ENCODE measurements around the gene CEP104.
A peak's percentile ranks its signal among the peaks of the same experiment; 100 is the strongest.

Gene CEP104

GRCh38 chr1:3886691-3887090 lies 29.7 kb upstream of the CEP104 start:
- peaks cover 35% of the 10 kb centered on the region for H3K36me3 Mint-ChIP-seq
- no peak overlapping the region for H3K4me3 Mint-ChIP-seq
- peaks cover 19% of the 10 kb centered on the region for H3K4me1 Mint-ChIP-seq
- peak overlapping the region; percentile 65 for H3K27ac Mint-ChIP-seq
- H3K27me3 Mint-ChIP-seq, result no peaks in the 10 kb centered on the region
- DNase-seq, result no peak
- CTCF ChIA-PET, result no interaction called here
- H3K9me3 Mint-ChIP-seq, result no peaks in the 10 kb centered on the region

- no peaks in the 10 kb centered on the region for H3K9me3 Mint-ChIP-seq
- peaks cover 18% of the 10 kb centered on the region for H3K4me1 Mint-ChIP-seq
- H3K27ac Mint-ChIP-seq, result peak overlapping the region; percentile 65
- H3K36me3 Mint-ChIP-seq, result peaks cover 33% of the 10 kb centered on the region
- DNase-seq, result no peak
- H3K4me3 Mint-ChIP-seq, result no peak overlapping the region
- CTCF ChIA-PET, result no interaction called here
- H3K27me3 Mint-ChIP-seq, result no peaks in the 10 kb centered on the region
These were observed 29.2 kb upstream of the CEP104 start for GRCh38 chr1:3886106-3886670.

- no peaks in the 10 kb centered on the region for H3K27me3 Mint-ChIP-seq
- CTCF ChIA-PET, result no interaction called here
- H3K36me3 Mint-ChIP-seq, result peaks cover 31% of the 10 kb centered on the region
- no peaks in the 10 kb centered on the region for H3K9me3 Mint-ChIP-seq
- H3K4me1 Mint-ChIP-seq, result peaks cover 13% of the 10 kb centered on the region
- no peak for DNase-seq
- H3K4me3 Mint-ChIP-seq, result no peak overlapping the region
- H3K27ac Mint-ChIP-seq, result no peak overlapping the region
These were observed 28.6 kb upstream of the CEP104 start for GRCh38 chr1:3885611-3886010.

- DNase-seq, result no peak
- CTCF ChIA-PET, result interaction anchor here (0.7 kb wide), 1 partner anchor 1619 kb away, joined by 3 read pairs; no protein-coding TSS in a partner anchor
- Mint-ChIP-seq H3K27me3 (no peaks in the 10 kb centered on the region), H3K9me3 (no peaks in the 10 kb centered on the region), H3K4me1 (peaks cover 7% of the 10 kb centered on the region), H3K36me3 (peaks cover 28% of the 10 kb centered on the region), H3K4me3 (no peak overlapping the region), H3K27ac (no peak overlapping the region)
These were observed 28.0 kb upstream of the CEP104 start for GRCh38 chr1:3884966-3885365.

GRCh38 chr1:3883194-3883925 lies 26.3 kb upstream of the CEP104 start:
- Mint-ChIP-seq H3K27ac (peak overlapping the region; percentile 1), H3K27me3 (no peaks in the 10 kb centered on the region), H3K36me3 (peaks cover 36% of the 10 kb centered on the region), H3K9me3 (peaks cover 4% of the 10 kb centered on the region), H3K4me1 (peaks cover 3% of the 10 kb centered on the region), H3K4me3 (no peak overlapping the region)
- CTCF ChIA-PET, result interaction anchor here (0.5 kb wide), 1 partner anchor 23 kb away, joined by 3 read pairs; no protein-coding TSS in a partner anchor
- DNase-seq, result no peak

GRCh38 chr1:3881193-3881480 lies 24.1 kb upstream of the CEP104 start:
- CTCF ChIA-PET, result no interaction called here
- H3K4me3 Mint-ChIP-seq, result no peak overlapping the region
- no peak for DNase-seq
- H3K9me3 Mint-ChIP-seq, result peaks cover 4% of the 10 kb centered on the region
- peaks cover 3% of the 10 kb centered on the region for H3K4me1 Mint-ChIP-seq
- H3K27ac Mint-ChIP-seq, result peak overlapping the region; percentile 52
- no peaks in the 10 kb centered on the region for H3K27me3 Mint-ChIP-seq
- peaks cover 27% of the 10 kb centered on the region for H3K36me3 Mint-ChIP-seq

- DNase-seq, result no peak
- no peak overlapping the region for H3K4me3 Mint-ChIP-seq
- CTCF ChIA-PET, result no interaction called here
- H3K4me1 Mint-ChIP-seq, result peaks cover 3% of the 10 kb centered on the region
- peaks cover 31% of the 10 kb centered on the region for H3K36me3 Mint-ChIP-seq
- no peaks in the 10 kb centered on the region for H3K27me3 Mint-ChIP-seq
- peaks cover 4% of the 10 kb centered on the region for H3K9me3 Mint-ChIP-seq
- H3K27ac Mint-ChIP-seq, result no peak overlapping the region
These were observed 23.6 kb upstream of the CEP104 start for GRCh38 chr1:3880429-3881192.

- H3K27ac Mint-ChIP-seq, result no peak overlapping the region
- CTCF ChIA-PET, result no interaction called here
- H3K4me1 Mint-ChIP-seq, result peaks cover 3% of the 10 kb centered on the region
- H3K36me3 Mint-ChIP-seq, result peaks cover 35% of the 10 kb centered on the region
- DNase-seq, result no peak
- no peak overlapping the region for H3K4me3 Mint-ChIP-seq
- no peaks in the 10 kb centered on the region for H3K27me3 Mint-ChIP-seq
- H3K9me3 Mint-ChIP-seq, result peaks cover 4% of the 10 kb centered on the region
These were observed 22.9 kb upstream of the CEP104 start for GRCh38 chr1:3879787-3880428.

GRCh38 chr1:3879099-3879498 lies 22.1 kb upstream of the CEP104 start:
- CTCF ChIA-PET, result no interaction called here
- H3K9me3 Mint-ChIP-seq, result peaks cover 4% of the 10 kb centered on the region
- H3K4me3 Mint-ChIP-seq, result no peak overlapping the region
- H3K4me1 Mint-ChIP-seq, result peaks cover 3% of the 10 kb centered on the region
- no peak for DNase-seq
- peaks cover 34% of the 10 kb centered on the region for H3K36me3 Mint-ChIP-seq
- no peaks in the 10 kb centered on the region for H3K27me3 Mint-ChIP-seq
- H3K27ac Mint-ChIP-seq, result no peak overlapping the region

GRCh38 chr1:3876716-3877115 lies 19.7 kb upstream of the CEP104 start:
- Mint-ChIP-seq H3K9me3 (peaks cover 8% of the 10 kb centered on the region), H3K4me1 (peaks cover 3% of the 10 kb centered on the region), H3K27me3 (no peaks in the 10 kb centered on the region), H3K4me3 (no peak overlapping the region), H3K27ac (no peak overlapping the region), H3K36me3 (peaks cover 40% of the 10 kb centered on the region)
- no peak for DNase-seq
- CTCF ChIA-PET, result no interaction called here

- Mint-ChIP-seq H3K36me3 (peaks cover 41% of the 10 kb centered on the region), H3K27me3 (no peaks in the 10 kb centered on the region), H3K4me3 (no peak overlapping the region), H3K27ac (no peak overlapping the region), H3K4me1 (no peaks in the 10 kb centered on the region), H3K9me3 (peaks cover 8% of the 10 kb centered on the region)
- CTCF ChIA-PET, result no interaction called here
- DNase-seq, result no peak
These were observed 17.7 kb upstream of the CEP104 start for GRCh38 chr1:3874736-3875135.

GRCh38 chr1:3872546-3872945 lies 15.5 kb upstream of the CEP104 start:
- no peaks in the 10 kb centered on the region for H3K27me3 Mint-ChIP-seq

GRCh38 chr1:3871451-3871805 lies 14.4 kb upstream of the CEP104 start:
- Mint-ChIP-seq H3K36me3 (peaks cover 40% of the 10 kb centered on the region), H3K9me3 (peaks cover 9% of the 10 kb centered on the region), H3K4me1 (no peaks in the 10 kb centered on the region), H3K4me3 (no peak overlapping the region), H3K27ac (peak overlapping the region; percentile 81), H3K27me3 (no peaks in the 10 kb centered on the region)
- DNase-seq, result no peak
- CTCF ChIA-PET, result no interaction called here

More at GRCh38 chr1:3872546-3872945, 15.5 kb upstream of the CEP104 start:
- no peak for DNase-seq
- Mint-ChIP-seq H3K9me3 (peaks cover 9% of the 10 kb centered on the region), H3K36me3 (peaks cover 36% of the 10 kb centered on the region), H3K27ac (no peak overlapping the region), H3K4me3 (no peak overlapping the region), H3K4me1 (no peaks in the 10 kb centered on the region)
- CTCF ChIA-PET, result interaction anchor here (1.4 kb wide), 1 partner anchor 15 kb away, joined by 3 read pairs; the partner anchor contains the start of genes CEP104 and DFFB

- Mint-ChIP-seq H3K9me3 (peaks cover 9% of the 10 kb centered on the region), H3K4me1 (no peaks in the 10 kb centered on the region), H3K27ac (no peak overlapping the region), H3K27me3 (no peaks in the 10 kb centered on the region), H3K4me3 (no peak overlapping the region), H3K36me3 (peaks cover 31% of the 10 kb centered on the region)
- no peak for DNase-seq
- CTCF ChIA-PET, result no interaction called here
These were observed 12.8 kb upstream of the CEP104 start for GRCh38 chr1:3869751-3870301.

Data from activated naive CD4-positive, alpha-beta T cell treated with anti-CD3 and anti-CD28 coated beads, Interleukin-2, amount 10 ng/mL, durations not matched to agents 7 days and 5 days (primary cell).